Uterus (tissue), 4 donors: ENCODE data around the gene AURKA. TPM values are rescaled to one million over a fixed set of nuclear protein-coding genes. Genes with fewer than 3 reads are reported as not detected.
A peak's percentile ranks its signal among the peaks of the same experiment; 100 is the strongest.

Experiments
- DNase-seq, 2 donors: peaks; one replicate each; pipeline ENCODE4 v3.0.0-alpha.2; 2019 to 2020
- H3K27ac ChIP-seq, 2 donors: fragments of 200-600 bp; sonication (generic); 1 replicate in 1 of 2; 2 replicates in 1 of 2; pipeline ENCODE4 v1.5.1; 2016 to 2018
- H3K27me3 ChIP-seq, 2 donors: fragments of 200-600 bp; sonication (generic); one replicate each; pipeline ENCODE4 v1.5.1; 2018 to 2019; ENCODE audit warnings: control low read depth in 1 of 2
- H3K36me3 ChIP-seq, 2 donors: fragments of 200-600 bp; sonication (generic); one replicate each; pipeline ENCODE4 v1.5.1; 2019; ENCODE audit warnings: control low read depth in 1 of 2
- H3K4me1 ChIP-seq, 2 donors: fragments of 200-600 bp; sonication (generic); one replicate each; pipeline ENCODE4 v1.5.1; 2018 to 2019; ENCODE audit warnings: control low read depth in 1 of 2
- H3K4me3 ChIP-seq, 2 donors: fragments of 200-600 bp; sonication (generic); 1 replicate in 1 of 2; 2 replicates in 1 of 2; pipeline ENCODE4 v1.5.1; 2018 to 2019; ENCODE audit warnings: mild to moderate bottlenecking in 1 of 2
- H3K9me3 ChIP-seq, 2 donors: fragments of 200-600 bp; sonication (generic); one replicate each; pipeline ENCODE4 v1.5.1; 2019; ENCODE audit warnings: control low read depth in 1 of 2
- POLR2A ChIP-seq, 2 donors: fragments of 450-650 bp; IDR thresholded peaks; one replicate each; pipeline ENCODE4 v1.6.1; 2016; ENCODE audit warnings: antibody characterized with exemption in 2 of 2, mild to moderate bottlenecking in 1 of 2, moderate library complexity in 1 of 2
- intact Hi-C: fragments of 100-400 bp; cut with DNase I; formaldehyde crosslinking; loops from one replicate; pipeline ENCODE4 v1.15.1; 2023; ENCODE audit warnings: low total_unique reads
- total RNA-seq, 4 donors: library from RNA; depleted of rRNA in 3 of 4; stranded (reverse); fragments of >200 nt in 3 of 4; gene quantifications; one replicate each; pipeline versions ENCODE4 v1.1.0 to v1.2.4, GENCODE V29; 2014 to 2023
- TF ChIP-seq, protein P1 (sequence below), 4 experiments: fragments of 200-600 bp in 2 of 4; fragments of 450-650 bp in 2 of 4; sonication (generic) in 2 of 4; IDR thresholded peaks; one replicate each; pipeline ENCODE4 v1.5.1; 2016 to 2019; ENCODE audit warnings: antibody characterized with exemption in 4 of 4, mild to moderate bottlenecking in 2 of 4, moderate library complexity in 1 of 4
- donor health status: DM: yes; HTN: yes; CAD: no.

The AURKA gene
- total RNA-seq: 10 to 100 TPM in 1 of 4 donors, 1 to 10 TPM in 2, not detected in 1; 1.9 to 17.4 (median 9.7) TPM

DNA sequence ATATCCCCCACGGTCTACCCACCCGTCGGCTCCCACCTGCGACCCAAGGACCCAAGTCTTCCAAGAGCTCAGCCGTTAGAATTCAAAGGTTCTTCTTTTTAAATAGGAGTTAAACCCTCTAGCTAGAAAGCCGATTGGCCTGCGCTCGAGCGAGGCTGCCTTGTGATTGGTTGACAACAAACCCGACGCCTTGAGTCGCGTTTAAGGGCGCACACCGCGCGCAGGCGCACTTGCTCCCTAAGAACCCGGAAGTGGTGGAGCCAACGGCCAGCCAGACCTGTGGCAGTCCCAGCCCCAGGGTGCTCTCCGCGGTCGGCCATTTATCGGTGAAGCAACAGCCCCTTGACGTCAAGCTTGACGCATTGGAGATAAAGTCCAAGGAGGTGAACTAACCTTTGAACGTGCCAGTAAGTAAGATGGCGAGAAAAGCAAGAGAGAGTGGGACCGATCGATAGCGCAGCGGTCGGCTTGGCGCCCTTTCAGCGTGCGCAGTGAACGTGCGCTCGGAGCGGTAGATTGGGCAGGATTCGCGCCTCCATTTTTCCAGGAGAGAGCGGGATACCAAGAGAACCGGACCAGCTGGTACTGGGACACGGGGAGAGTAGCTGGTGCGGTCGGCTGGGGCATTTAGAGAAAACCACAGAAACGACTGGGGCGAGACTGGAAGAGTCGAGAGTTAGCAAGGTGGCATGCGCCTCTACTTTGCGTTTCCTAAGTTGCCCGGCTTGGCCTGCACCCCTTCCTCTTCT lies at the start of gene AURKA, which contains the start of gene CSTF1:
AURKA (minus strand) TSS at position 84 of the 749 bp plus-strand sequence. CDS start 4,018 bp downstream, outside the sequence.
CSTF1 (plus strand) TSS at position 514 of the 749 bp plus-strand sequence. CDS start 2,908 bp downstream, outside the sequence.
- DNase-seq: peak; percentile 99 to 100
- H3K4me1 ChIP-seq: no peaks in the 10 kb centered on the region
- H3K27me3 ChIP-seq: no peaks in the 10 kb centered on the region
- H3K27ac ChIP-seq: peak within 1 kb of the TSS; percentile 85 to 90
- intact Hi-C loops: no loop called here
- peak; percentile 23 to 51 for TF ChIP-seq POLR2A (IDR thresholded peaks at IDR 0.05)
- TF ChIP-seq, protein P1, sequence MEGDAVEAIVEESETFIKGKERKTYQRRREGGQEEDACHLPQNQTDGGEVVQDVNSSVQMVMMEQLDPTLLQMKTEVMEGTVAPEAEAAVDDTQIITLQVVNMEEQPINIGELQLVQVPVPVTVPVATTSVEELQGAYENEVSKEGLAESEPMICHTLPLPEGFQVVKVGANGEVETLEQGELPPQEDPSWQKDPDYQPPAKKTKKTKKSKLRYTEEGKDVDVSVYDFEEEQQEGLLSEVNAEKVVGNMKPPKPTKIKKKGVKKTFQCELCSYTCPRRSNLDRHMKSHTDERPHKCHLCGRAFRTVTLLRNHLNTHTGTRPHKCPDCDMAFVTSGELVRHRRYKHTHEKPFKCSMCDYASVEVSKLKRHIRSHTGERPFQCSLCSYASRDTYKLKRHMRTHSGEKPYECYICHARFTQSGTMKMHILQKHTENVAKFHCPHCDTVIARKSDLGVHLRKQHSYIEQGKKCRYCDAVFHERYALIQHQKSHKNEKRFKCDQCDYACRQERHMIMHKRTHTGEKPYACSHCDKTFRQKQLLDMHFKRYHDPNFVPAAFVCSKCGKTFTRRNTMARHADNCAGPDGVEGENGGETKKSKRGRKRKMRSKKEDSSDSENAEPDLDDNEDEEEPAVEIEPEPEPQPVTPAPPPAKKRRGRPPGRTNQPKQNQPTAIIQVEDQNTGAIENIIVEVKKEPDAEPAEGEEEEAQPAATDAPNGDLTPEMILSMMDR (IDR thresholded peaks at IDR 0.05): no peak
- H3K36me3 ChIP-seq: no peaks in the 10 kb centered on the region
- peak within 1 kb of the TSS; percentile 60 to 93 for H3K4me3 ChIP-seq
- H3K9me3 ChIP-seq: no peaks in the 10 kb centered on the region

GRCh38 chr20:56440346-56441007 lies 48.5 kb upstream of the AURKA start:
- Histone ChIP-seq H3K27me3 (no peaks in the 10 kb centered on the region), H3K4me3 (no peak overlapping the region), H3K9me3 (no peaks in the 10 kb centered on the region), H3K27ac (no peak overlapping the region), H3K36me3 (no peaks in the 10 kb centered on the region), H3K4me1 (no peaks in the 10 kb centered on the region)
- intact Hi-C loops: no loop called here
- no peak for DNase-seq
- TF ChIP-seq, protein P1 (IDR thresholded peaks at IDR 0.05): no peak
- no peak for TF ChIP-seq POLR2A (IDR thresholded peaks at IDR 0.05)

DNA sequence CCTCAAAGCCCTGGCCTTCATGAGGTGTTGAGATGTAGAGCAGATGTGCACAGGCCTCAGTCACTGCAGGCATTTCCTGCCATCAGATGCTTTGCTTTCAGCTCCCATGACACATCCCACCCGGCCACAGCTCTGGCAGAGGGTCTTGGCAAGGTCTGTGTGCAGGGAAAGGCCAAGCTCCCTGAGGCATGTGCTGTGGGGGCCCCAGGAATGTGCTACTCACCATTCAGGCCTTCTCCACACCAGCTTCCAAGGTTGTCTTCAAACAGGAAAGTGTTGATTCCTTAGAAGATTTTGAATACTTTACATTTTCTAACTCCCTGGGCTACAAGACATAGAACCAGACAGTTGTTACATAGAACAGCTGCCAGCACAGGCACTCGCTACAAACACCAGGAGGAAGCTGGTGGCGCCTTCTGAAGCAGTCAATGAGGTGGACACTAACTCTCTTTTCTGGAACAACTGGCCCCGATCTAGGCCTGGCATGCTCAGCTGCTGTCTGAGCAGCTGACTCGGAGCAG lies 47.8 kb upstream of the AURKA start:
- Histone ChIP-seq H3K4me1 (no peaks in the 10 kb centered on the region), H3K36me3 (no peaks in the 10 kb centered on the region), H3K27me3 (no peaks in the 10 kb centered on the region), H3K4me3 (no peak overlapping the region), H3K9me3 (no peaks in the 10 kb centered on the region), H3K27ac (no peak overlapping the region)
- TF ChIP-seq, protein P1 (IDR thresholded peaks at IDR 0.05): no peak
- no peak for TF ChIP-seq POLR2A (IDR thresholded peaks at IDR 0.05)
- DNase-seq: no peak
- intact Hi-C loops: no loop called here

DNA sequence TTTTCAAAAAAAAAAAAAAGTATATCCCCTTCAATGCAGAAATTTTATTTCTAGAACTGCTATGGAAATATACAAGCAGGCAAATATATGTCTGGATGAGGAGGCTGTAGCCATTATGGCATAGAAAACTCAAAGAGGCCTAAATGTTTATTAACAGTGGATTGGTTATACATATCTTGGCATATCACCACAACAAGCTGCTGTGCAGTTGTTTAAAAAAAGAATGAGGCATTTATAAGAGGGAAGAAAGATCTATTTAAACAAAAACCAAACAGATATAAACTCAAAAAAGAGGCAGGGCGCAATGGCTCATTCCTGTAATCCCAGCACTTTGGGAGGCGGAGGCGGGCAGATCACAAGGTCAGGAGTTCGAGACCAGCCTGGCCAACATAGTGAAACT lies 46.3 kb upstream of the AURKA start:
- no peak for TF ChIP-seq POLR2A (IDR thresholded peaks at IDR 0.05)
- TF ChIP-seq, protein P1 (IDR thresholded peaks at IDR 0.05): no peak
- no peak overlapping the region for H3K27ac ChIP-seq
- intact Hi-C loops: no loop called here
- no peaks in the 10 kb centered on the region for H3K9me3 ChIP-seq
- H3K4me3 ChIP-seq: no peak overlapping the region
- H3K4me1 ChIP-seq: no peaks in the 10 kb centered on the region
- no peak for DNase-seq
- H3K36me3 ChIP-seq: no peaks in the 10 kb centered on the region
- H3K27me3 ChIP-seq: no peaks in the 10 kb centered on the region
